SU-DHL-6 (cell line): ENCODE measurements around the gene IL20RA.

Source experiments
- CTCF ChIP-seq: fragments of 200-600 bp; sonication (generic); IDR thresholded peaks from one replicate; pipeline ENCODE4 v1.5.1; 2017; ENCODE audit warnings: antibody characterized with exemption, mild to moderate bottlenecking, low read length, moderate library complexity; ENCODE audit not compliant: insufficient read depth, poor library complexity, severe bottlenecking
- EZH2phosphoT487 ChIP-seq: fragments of 200-600 bp; sonication (generic), shearing (Covaris generic); conservative IDR thresholded peaks from 2 replicates; pipeline ENCODE4 v1.6.1; 2018; ENCODE audit warnings: mild to moderate bottlenecking, antibody characterized with exemption, low read length, moderate library complexity, mixed read lengths

GRCh38 chr6:136961848-136962247 lies 82.9 kb downstream of the IL20RA start:
- TF ChIP-seq CTCF (no peak), EZH2phosphoT487 (no peak)
